Fibroblast of pulmonary artery (primary cell): ENCODE data around the gene ATP6V0E2.

Source experiments
- DNase-seq: peaks from one replicate; pipeline ENCODE4 v3.0.0-alpha.2; 2010; ENCODE audit warnings: low read depth
- H3K4me3 ChIP-seq: replicated peaks from 2 replicates; pipeline ENCODE4 v1.5.1; 2011; ENCODE audit warnings: low read depth, mild to moderate bottlenecking, control low read depth, low read length, moderate library complexity
- CTCF ChIP-seq: IDR thresholded peaks from 2 replicates; pipeline ENCODE4 v1.5.1; 2011; ENCODE audit warnings: mild to moderate bottlenecking, control low read depth, low read length, inconsistent platforms; ENCODE audit errors: missing control alignments

ATP6V0E2 gene

GRCh38 chr7:149839933-149840332, 33.8 kb upstream of the ATP6V0E2 start:
- no peak for DNase-seq
- no peak for TF ChIP-seq CTCF
- H3K4me3 ChIP-seq = no peak overlapping the region

GRCh38 chr7:149843566-149843965, 30.2 kb upstream of the ATP6V0E2 start:
- no peak overlapping the region for H3K4me3 ChIP-seq
- DNase-seq = no peak
- TF ChIP-seq CTCF = no peak

GRCh38 chr7:149844445-149844844, 29.3 kb upstream of the ATP6V0E2 start:
- DNase-seq = no peak
- no peak overlapping the region for H3K4me3 ChIP-seq
- no peak for TF ChIP-seq CTCF

GRCh38 chr7:149845257-149845980, 28.4 kb upstream of the ATP6V0E2 start:
- DNase-seq = peak; percentile 31
- H3K4me3 ChIP-seq = no peak overlapping the region
- TF ChIP-seq CTCF = no peak

- no peak for DNase-seq
- TF ChIP-seq CTCF = no peak
- H3K4me3 ChIP-seq = no peak overlapping the region
Measured at GRCh38 chr7:149846021-149846420, 27.7 kb upstream of the ATP6V0E2 start.

- no peak for DNase-seq
- no peak overlapping the region for H3K4me3 ChIP-seq
- no peak for TF ChIP-seq CTCF
Measured at GRCh38 chr7:149846436-149847046, 27.2 kb upstream of the ATP6V0E2 start.

- DNase-seq = no peak
- H3K4me3 ChIP-seq = no peak overlapping the region
- no peak for TF ChIP-seq CTCF
Measured at GRCh38 chr7:149849174-149849573, 24.6 kb upstream of the ATP6V0E2 start.
